GM21515 (cell line): Measurements from ENCODE around the gene CYLD.

Experiments used
- ATAC-seq: cut with Tn5 transposase; IDR thresholded peaks from one replicate; pipeline ENCODE4 v1.9.1; 2021; ENCODE audit not compliant: unreplicated experiment

Gene CYLD

DNA sequence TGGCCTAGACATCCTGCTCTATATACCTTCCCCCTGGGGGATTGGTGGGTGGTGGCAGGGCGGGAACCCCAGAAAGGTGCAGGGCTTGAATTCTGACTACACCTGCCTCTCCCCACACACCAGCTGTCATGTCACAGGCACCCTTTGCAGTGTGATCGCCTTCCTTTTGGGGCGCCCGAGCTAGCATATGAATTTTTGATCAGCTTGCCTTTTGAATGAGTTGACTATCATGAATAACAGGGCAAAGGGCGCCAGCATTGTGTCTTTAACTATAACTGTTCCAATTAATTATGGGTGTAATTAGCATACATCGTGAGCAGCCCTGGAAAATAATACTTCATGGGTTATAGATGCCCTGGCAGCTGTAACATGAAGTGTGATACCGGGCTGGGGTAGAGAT, 72.7 kb downstream of the CYLD start:
- no peak for ATAC-seq

- ATAC-seq, result no peak
Measured at GRCh38 chr16:50815382-50815781, 73.5 kb downstream of the CYLD start.

DNA sequence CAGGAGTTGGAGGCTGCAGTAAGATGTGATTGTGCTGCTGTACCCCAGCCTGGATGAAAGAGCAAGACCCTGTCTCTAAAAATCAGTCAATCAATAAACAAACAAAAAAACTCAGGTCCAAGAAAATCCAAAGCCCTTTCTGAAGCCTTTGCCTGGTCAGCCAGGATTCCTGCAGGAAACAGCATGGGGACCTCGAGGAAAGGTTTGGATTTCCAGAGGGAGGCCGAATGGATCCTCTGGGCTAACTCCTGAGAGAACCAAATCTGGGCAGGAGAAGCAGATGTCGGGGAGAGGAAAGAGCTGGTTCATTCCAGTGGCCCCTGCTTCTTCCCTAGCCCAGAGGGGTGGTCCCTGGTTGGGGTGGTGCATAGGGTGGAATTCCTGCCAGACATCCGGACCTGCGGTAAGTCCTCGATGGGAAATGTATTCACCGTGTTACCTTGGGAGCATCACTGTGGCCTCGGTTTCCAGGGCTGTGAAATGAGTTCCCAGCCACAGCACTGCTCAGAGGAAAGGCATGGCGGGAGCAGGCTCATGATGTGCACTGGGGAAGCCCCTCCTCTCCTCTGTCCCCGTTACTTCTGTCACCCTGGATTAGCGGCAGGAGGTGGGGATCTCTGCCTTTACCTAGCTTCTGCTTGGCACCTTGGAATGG, 75.1 kb downstream of the CYLD start:
- no peak for ATAC-seq

- ATAC-seq, result no peak
Measured at GRCh38 chr16:50818380-50818779, 76.5 kb downstream of the CYLD start.

DNA sequence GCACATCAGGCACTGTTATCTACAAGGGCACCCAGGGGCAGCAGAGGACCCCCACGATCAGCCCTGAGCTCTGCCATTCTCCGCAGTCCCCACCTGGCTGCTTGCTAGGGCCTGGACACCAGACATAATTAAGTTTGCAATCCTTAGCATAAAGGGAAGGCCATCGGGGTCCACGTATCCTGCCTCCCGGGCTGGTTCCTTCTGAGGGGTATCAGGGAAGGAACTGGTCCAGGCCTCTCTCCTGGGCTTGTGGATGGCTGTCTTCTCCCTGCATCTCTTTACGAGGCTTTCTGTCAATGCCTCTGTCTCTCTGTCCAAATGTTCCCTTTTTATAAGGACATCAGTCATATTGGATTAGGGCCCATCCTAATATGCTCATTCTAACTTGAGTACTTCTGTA, 77.8 kb downstream of the CYLD start:
- no peak for ATAC-seq

DNA sequence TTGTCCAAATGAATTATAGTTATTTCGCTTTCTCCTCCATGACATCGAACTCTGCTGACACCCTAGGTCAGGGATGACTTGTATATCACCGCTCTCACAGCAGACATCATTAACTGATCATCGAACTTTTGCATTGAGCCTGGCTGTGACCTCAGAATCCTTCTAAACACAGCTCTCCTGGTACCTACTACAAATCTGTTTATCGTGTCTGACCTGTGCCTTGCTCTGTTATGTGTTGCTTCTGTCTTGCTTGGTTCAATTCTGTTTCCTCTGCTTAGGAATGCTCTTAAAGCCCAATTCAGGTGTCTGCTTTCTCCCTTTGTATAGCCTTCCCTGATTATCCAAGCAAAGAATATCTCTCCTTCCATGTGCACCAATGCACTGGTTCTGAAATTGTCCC, 78.3 kb downstream of the CYLD start:
- no peak for ATAC-seq

DNA sequence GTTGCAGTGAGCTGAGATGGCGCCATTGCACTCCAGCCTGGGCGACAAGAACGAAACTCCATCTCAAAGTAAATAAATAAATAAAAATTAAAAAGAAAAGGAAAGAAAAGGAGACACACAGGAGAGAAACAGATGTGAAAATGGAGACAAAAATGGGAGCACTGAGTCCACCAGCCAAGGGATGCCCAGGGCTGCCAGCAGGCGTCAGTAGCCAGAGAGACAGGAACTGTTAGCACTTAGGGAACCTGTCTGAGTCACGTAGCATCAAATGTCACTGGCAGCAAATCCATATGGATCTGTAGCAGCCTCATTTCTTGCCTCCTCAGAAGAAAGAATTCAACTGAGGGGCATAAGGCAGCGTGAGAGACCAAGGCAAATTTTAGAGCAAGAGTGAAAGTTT, 79.7 kb downstream of the CYLD start:
- no peak for ATAC-seq

GRCh38 chr16:50822671-50823070, 80.8 kb downstream of the CYLD start:
- no peak for ATAC-seq

- no peak for ATAC-seq
Measured at GRCh38 chr16:50826797-50827316, 85.0 kb downstream of the CYLD start.

DNA sequence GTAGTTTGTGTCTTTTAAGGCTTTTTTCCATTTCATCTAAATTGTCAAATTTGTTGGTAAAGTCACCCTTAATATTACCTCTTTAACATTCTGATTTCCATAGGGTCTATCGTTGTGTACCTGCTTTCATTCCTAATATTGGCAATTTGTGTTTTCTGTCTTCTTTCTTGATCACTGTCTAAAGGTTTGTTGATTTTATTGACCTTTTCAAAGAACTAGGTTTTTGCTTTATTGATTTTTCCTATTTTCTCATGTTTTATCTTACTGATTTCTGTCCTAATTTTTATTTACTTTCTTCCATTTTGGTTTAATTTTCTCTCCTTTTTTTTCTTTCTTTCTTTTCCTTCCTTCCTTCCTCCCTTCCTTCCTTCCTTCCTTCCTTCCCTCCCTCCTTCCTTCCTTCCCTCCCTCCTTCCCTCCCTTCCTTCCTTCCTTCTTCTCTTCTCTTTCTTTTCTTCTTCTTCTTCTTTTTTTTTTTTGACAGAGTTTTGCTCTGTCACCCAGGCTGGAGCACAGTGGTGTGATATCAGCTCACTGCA, 86.3 kb downstream of the CYLD start:
- no peak for ATAC-seq

DNA sequence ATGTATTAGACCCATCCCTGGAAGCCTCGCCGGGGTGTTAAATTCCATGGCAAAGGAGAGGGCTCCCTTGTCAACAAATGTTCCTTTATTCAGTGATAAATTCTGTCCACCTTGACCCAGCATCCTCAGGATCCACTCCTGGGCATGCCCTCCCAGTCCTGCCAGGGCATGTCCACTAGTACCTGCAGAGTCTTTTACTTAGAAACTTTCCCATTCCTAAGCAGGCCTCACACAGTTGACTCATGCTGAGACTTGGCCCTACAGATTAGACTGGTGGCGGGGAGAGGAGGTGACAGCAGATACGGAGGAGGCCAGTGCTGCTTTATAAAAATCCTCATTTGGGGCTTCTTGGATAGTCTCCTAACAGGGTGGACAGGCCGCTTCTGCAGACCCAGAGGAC, 88.8 kb downstream of the CYLD start:
- ATAC-seq, result no peak

DNA sequence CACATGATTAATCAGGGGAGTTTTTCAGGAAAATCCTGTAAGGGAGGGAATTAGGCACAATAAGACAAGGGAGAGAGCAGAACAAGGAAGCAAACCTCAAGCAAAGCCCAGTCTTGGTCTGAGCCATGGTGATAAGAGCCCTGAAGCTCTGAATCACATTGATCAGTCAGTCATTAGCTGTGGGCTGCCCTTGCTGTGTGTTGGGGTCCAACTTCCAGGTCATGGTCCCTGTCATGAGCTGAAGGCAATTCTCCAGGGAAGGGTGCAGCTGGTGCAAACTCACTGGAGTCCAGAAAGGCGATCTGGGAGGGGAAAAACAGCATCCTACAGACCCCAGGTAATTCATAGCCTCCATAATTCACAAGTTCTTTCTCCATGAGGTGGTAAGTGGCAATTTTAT, 89.9 kb downstream of the CYLD start:
- no peak for ATAC-seq

GRCh38 chr16:50833929-50834328, 92.0 kb downstream of the CYLD start:
- ATAC-seq, result no peak

- ATAC-seq, result no peak
Measured at GRCh38 chr16:50834701-50835100, 92.8 kb downstream of the CYLD start.

- no peak for ATAC-seq
Measured at GRCh38 chr16:50835358-50836060, 93.6 kb downstream of the CYLD start.

DNA sequence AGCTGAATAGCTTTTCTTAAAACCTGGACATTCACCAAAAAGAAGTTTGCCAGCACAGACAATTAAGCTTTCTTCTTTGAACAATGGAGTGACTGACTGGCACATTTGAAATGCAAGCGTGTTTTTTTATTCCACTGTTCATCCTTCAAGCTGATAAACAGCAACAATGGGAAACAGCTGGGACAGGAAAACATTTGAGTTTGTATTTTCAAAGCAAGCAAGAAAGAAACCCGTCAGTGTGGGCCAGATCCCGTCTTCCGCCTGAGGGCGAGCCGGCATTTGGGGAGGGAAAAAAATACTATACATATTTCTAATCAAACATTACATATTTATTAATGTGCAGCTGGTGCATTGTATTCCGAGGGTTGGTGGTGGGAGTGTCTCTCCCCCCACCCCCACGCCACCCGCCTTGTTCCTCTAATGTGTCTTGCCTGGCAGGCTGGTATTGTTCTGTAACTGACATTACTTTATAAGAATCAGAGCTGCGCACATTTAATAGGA, 94.3 kb downstream of the CYLD start:
- no peak for ATAC-seq

DNA sequence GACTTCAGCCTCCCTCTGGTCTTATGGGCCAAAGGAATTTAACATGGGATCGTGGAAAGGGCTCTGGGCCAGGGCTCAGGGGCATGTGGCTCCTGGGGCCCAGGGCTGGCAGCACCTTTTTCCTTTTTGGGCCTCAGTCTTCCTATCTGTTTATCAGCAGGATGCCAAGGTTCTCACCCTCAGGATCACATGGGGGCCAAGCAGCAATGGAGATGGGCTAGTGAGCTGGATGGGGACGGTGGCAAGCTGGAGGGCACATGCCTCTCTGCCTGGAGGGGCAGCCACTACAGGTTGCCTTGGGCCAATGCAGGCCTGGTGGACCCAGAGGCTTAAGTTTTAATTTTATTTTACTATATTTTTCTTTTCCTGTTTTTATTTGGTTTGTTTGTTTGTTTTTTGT, 95.4 kb downstream of the CYLD start:
- ATAC-seq, result no peak

DNA sequence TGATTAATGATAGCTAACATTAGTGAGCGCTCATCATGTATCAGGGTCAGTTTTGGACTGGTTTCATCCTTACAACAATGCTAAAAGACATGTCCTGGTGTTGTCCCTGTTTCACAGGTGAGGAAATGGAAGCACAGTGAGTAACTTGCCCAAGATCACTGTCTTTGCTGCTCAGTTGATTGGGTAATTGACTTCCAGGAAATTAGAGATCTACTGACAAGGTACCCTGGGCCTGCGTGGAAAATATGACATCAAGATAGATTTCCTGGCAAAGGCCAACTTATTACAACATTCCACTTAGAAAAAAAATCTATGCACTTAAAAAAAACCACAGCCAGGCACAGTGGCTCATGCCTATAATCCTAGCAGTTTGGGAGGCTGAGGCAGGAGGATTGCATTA, 96.3 kb downstream of the CYLD start:
- no peak for ATAC-seq

- ATAC-seq, result no peak
Measured at GRCh38 chr16:50838885-50839284, 97.0 kb downstream of the CYLD start.

DNA sequence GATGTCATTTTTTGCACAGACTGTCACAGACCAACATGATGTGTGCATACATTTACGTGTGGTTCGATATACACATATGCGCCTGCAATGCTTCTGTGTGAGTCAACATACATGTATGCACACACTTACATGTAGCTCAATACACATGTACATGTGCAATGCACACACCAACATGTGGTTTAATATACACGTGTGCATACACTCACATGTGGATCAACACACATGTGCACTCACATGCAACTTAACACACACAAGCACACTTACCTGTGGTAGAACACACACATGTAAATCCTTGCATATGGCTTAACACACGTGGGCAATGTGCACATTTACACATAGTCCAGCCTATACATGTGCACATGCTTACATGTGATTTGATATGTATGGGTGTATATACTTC, 97.5 kb downstream of the CYLD start:
- no peak for ATAC-seq

DNA sequence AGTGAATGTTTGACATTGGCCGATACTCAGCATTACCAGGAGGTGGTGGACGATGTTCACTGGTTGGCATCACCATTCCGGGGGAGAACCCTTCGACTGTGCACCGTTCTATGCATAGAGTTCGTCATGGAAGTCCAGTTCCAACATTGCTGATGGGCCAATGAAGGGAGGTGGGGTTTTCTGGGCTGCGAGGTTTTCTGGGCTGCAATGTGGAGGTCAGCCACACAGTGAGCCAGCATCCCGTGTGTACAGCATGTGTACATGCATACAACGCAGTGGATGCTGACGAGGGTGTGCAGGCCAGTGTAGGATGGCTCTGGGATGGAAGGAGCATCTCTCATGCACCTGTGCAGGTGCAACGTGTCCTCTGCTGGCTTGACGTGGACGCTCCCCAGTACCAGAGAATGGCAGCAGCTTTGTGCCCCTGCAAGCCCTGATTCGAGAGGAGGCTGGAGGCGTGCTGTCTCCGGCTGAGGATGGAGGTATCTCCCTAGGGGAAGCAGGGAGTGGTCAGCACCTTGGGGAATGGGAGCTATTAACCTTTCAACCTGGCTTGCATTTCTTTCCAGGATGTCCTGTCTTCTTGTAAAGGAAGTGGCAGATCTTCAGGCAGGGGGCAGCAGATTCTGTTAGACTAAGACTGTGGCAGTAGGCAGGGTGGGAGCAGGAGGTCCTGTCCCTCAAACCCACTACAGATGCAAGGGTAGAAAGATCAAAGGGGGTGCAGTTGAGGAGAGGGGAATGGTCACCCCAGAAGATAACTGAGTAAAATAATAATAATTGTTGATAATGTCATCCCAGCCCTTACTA, 98.2 kb downstream of the CYLD start:
- no peak for ATAC-seq
